Measurements from ENCODE around the gene ANKRA2.
"Not testable (repeated sequence)": the region's sequence is repeated elsewhere in the genome, so short reads cannot be mapped to it uniquely, and the experiment has no call there.

The ANKRA2 gene

GRCh38 chr5:73515232-73515631 is 50.2 kb downstream of the ANKRA2 start:
- no peak overlapping the region for H3K4me3 ChIP-seq (ENCODE audit: control insufficient read depth, low read depth, low read length)
- TF ChIP-seq CTCF (IDR thresholded peaks at IDR 0.05; ENCODE audit: control insufficient read depth, insufficient read depth, low read depth, low read length, missing control alignments): no peak
- no peak for DNase-seq (ENCODE audit: low read depth)

- TF ChIP-seq CTCF (IDR thresholded peaks at IDR 0.05; ENCODE audit: control insufficient read depth, insufficient read depth, low read depth, low read length, missing control alignments): no peak
- no peak for DNase-seq (ENCODE audit: low read depth)
- no peak overlapping the region for H3K4me3 ChIP-seq (ENCODE audit: control insufficient read depth, low read depth, low read length)
Measured at GRCh38 chr5:73514418-73514817, 51.0 kb downstream of the ANKRA2 start.

- H3K4me3 ChIP-seq (ENCODE audit: control insufficient read depth, low read depth, low read length): no peak overlapping the region
- DNase-seq (ENCODE audit: low read depth): no peak
- no peak for TF ChIP-seq CTCF (IDR thresholded peaks at IDR 0.05; ENCODE audit: control insufficient read depth, insufficient read depth, low read depth, low read length, missing control alignments)
Measured at GRCh38 chr5:73513996-73514395, 51.4 kb downstream of the ANKRA2 start.

- not testable (repeated sequence) for DNase-seq (ENCODE audit: low read depth); H3K4me3 ChIP-seq (ENCODE audit: control insufficient read depth, low read depth, low read length)
Measured at GRCh38 chr5:73508521-73508920, 56.9 kb downstream of the ANKRA2 start.

GRCh38 chr5:73507062-73507461 is 58.4 kb downstream of the ANKRA2 start:
- DNase-seq (ENCODE audit: low read depth): no peak
- H3K4me3 ChIP-seq (ENCODE audit: control insufficient read depth, low read depth, low read length): no peak overlapping the region

GRCh38 chr5:73506459-73506955 is 58.9 kb downstream of the ANKRA2 start:
- no peak overlapping the region for H3K4me3 ChIP-seq (ENCODE audit: control insufficient read depth, low read depth, low read length)
- no peak for TF ChIP-seq CTCF (IDR thresholded peaks at IDR 0.05; ENCODE audit: control insufficient read depth, insufficient read depth, low read depth, low read length, missing control alignments)
- DNase-seq (ENCODE audit: low read depth): no peak

More at GRCh38 chr5:73507062-73507461, 58.4 kb downstream of the ANKRA2 start:
- no peak for TF ChIP-seq CTCF (IDR thresholded peaks at IDR 0.05; ENCODE audit: control insufficient read depth, insufficient read depth, low read depth, low read length, missing control alignments)

Data from AG09309 (cell line).